HG02884 (cell line): ENCODE measurements around the gene KAT6B.
"Not testable (repeated sequence)": the region's sequence is repeated elsewhere in the genome, so short reads cannot be mapped to it uniquely, and the experiment has no call there.

Experiments
- ATAC-seq: cut with Tn5 transposase; IDR thresholded peaks from one replicate; pipeline ENCODE4 v1.9.1; 2021; ENCODE audit warnings: mild to moderate bottlenecking, moderate library complexity; ENCODE audit not compliant: unreplicated experiment

KAT6B gene

DNA sequence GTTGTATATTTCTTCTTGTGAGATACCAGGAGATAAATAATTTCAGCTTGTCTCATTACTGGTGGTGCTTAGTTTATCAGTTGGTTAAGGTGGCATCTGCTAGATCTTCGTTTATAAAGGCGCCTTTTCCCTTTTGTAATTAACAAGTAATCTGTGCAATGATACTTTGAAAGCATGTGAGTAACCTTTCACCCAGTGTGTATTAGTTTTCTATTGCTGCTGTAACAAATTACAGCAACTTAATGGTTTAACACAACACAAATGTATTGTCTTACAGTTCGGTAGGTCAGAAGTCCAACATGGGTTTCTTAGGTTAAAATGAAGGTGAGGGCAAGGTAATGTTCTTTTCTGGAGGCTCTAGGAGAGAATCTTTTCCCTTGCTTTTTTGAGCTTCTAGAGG is 30.5 kb downstream of the KAT6B start:
- no peak for ATAC-seq

DNA sequence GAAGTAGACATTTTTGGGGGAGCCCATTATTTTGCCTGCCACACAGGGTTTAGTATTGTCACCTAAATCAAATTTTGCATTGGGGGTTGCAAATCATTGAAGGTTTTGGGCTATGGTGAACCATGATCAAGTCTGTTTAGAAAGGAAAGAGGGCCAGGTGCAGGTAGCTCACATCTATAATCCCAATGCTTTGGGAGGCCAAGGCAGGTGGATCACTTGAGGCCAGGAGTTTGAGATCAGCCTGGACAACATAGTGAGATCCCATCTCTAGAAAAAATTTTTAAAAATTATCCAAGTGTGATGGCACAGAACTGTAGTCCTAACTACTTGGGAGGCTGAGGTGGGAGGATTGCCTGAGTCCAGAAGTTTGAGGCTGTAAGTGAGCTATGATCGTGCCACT is 31.2 kb downstream of the KAT6B start:
- no peak for ATAC-seq

- ATAC-seq = no peak
Observed at GRCh38 chr10:74859546-74859945, 33.1 kb downstream of the KAT6B start.

DNA sequence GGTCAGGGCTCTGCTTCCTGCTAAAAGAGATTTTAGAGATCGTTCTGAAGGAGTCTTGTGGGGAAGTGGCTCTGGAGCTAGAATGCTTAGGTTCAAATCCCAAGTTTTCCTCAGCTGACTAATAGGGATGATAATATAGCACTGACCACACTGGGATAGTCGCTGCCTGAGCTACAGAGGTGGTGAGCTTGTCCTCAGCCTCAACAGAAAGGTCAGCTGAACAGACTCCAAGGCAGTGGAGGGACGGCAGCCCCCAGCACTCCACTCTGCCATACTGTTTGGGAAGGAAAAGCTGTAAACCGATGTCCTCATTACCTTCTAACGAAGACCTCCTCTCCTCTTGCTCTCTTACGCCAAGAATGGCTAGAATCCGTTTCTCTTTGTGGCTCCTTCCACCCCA is 36.2 kb downstream of the KAT6B start:
- no peak for ATAC-seq

DNA sequence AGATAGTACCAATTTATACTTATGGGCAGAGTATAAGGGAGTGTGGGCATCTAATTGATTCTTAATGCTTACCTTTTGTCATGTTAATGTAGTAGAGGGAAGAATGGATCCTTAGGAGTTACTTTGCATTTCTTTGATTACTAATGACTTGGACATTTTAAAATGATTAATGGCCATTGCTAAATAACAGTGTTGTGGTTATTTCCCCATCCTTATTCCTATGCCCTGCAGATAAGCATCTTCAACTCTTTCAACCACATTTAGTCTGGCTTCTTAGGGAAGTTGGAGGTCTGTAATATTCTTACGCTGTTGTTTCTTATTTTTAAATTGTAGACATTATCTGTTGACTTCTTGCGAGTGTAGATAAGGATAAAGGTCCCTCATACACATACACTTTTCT is 37.2 kb downstream of the KAT6B start:
- ATAC-seq = no peak

- no peak for ATAC-seq
Observed at GRCh38 chr10:74867351-74867750, 41.0 kb downstream of the KAT6B start.

DNA sequence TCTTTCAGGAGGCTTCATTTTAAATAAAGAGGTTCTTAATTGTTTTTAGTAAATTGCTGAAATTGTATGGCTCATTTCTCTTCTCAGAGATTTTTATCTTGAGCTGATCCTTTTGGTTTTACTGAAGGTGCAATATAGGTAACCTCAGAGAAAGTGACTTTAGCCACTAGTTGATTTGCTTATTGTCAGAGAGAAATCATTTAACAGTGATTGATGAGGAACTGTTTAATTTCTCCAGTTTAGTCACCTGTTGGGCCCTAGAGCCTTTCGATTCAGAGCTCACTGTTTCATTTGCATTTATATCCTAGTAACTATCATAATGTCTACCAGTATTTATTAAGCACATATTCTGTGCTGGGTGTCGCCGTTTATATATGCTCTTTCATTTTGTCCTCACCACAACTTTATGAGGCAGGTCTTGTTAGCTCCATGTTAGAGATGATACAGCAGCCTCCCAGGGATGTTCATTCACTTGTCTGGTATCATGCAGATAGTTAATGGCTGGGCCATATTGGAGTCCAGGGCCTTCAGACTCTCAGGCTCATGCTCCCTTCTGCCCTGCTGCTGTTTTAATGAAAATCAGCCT is 42.1 kb downstream of the KAT6B start:
- no peak for ATAC-seq

- no peak for ATAC-seq
Observed at GRCh38 chr10:74869635-74870034, 43.2 kb downstream of the KAT6B start.

DNA sequence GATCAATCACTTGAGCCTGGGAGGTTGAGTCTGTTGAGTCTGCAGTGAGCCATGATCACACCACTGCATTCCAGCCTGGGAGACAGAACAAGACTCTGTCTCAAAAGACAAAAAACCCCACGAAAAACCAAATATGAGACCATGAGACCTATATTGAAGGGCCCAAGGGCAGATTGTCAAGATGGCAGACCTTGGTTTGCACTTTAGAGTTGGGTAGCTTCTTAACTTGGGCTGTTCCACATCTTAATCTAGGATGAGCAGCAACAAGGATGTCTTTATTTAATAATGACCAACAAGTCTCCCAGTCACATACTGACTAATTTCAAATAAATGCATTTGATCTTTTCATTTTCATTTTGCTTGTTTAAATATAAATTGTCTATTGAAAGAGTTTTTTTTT is 43.8 kb downstream of the KAT6B start:
- ATAC-seq = no peak

GRCh38 chr10:74871595-74872382 is 45.4 kb downstream of the KAT6B start:
- peak; percentile 89 for ATAC-seq

- ATAC-seq = no peak
Observed at GRCh38 chr10:74873803-74874454, 47.5 kb downstream of the KAT6B start.

DNA sequence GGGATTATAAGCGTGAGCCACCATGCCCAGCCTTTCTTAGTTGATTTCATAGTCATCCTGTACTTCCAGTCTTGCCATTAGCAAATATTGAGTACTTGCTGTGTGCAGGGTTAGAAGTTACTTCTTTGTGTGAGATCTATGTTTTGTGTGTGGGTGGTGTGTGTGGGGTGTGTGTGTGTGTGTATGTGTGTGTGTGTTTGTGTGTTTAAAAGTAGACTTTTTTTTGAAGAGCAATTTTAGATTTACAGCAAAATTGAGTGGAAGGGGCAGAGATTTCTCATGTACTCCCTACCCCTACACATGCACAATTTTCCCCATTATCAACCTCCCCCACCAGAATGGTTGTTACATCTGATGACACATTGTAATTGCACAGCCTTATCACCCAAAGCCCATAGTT is 48.2 kb downstream of the KAT6B start:
- ATAC-seq = no peak

DNA sequence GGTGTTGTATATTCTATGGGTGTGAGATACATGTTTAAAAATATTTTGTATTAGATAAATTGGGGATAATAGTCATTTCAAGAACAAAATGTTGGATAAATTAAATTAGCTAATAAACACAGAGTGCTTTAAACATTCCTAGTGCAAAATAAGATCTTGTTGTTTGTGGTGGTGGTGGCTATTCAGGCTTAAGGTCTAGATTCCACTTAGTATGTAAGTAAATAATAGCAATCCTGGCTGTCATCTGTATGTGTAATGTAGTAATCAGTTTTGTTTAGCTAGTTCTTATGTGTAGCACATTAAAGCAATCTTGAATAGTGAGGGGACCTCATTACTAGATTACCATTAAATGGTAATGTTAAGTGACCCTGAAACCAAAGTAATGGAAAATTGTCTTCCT is 48.7 kb downstream of the KAT6B start:
- ATAC-seq = no peak

DNA sequence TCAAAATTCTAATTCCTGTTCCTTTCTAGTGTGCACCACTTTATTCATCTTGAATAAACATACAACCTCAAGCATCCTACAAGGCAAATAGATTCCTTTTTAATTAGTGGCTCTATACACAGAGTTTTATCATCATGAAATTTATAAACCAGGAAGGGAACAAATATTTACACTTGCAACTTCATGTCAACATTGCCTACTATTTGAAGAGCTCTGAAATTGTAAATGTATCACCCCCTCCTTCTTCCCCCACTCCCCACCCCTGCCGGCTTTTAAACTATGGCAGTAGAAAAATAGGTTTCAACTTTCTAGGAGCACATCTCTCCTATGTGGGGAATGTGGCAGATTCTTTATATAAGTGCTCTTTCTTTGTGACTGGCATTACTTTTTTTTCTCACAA is 49.6 kb downstream of the KAT6B start:
- ATAC-seq = no peak

DNA sequence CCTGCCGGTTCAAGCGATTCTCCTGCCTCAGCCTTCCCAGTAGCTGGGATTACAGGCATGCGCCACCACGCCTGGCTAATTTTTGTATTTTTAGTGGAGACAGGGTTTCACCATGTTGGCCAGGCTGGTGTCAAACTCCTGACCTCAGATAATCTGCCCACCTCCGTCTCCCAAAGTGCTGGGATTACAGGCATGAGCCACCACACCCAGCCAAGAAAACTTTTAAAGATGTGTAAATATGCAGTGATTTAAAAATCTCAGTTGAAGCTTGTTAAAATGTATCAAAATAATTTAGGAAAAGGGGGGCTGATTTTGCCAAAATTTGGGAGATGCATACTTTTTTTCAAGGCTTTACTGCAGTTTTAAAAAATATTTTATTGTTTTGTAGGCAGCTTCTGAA is 50.7 kb downstream of the KAT6B start:
- ATAC-seq = not testable (repeated sequence)

- ATAC-seq = no peak
Observed at GRCh38 chr10:74877898-74878297, 51.5 kb downstream of the KAT6B start.

- ATAC-seq = no peak
Observed at GRCh38 chr10:74880041-74880440, 53.6 kb downstream of the KAT6B start.

DNA sequence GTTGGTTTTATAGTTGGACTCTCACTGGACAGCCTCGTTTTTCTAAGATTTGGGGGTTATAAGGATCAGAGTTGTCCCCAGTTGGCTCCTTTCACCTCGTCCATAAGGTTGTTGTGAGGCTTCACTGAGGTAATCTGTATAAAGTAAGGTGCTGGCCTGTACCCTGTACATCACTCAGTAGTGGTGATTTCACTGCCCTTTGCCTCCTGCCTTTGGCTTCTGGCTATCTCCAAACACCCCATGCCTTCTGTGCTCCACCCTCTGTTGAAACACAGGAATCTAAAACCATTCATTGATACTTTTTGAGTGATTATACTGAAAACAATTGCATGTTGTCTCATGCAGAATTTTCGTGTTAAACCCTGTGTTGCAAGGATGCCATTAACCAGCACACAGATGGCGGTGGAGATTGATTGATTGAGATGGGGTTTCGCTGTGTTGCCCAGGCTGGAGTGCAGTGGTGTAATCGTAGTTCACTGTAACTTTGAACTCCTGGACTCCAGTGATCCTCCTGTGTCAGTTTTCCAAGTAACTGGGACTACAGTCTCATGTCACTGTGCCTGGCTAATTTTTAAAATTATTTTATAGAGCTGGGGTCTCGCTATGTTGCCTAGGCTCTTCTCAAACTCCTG is 55.0 kb downstream of the KAT6B start:
- ATAC-seq = no peak

GRCh38 chr10:74882427-74882826 is 56.0 kb downstream of the KAT6B start:
- ATAC-seq = no peak

- no peak for ATAC-seq
Observed at GRCh38 chr10:74882831-74883230, 56.4 kb downstream of the KAT6B start.

DNA sequence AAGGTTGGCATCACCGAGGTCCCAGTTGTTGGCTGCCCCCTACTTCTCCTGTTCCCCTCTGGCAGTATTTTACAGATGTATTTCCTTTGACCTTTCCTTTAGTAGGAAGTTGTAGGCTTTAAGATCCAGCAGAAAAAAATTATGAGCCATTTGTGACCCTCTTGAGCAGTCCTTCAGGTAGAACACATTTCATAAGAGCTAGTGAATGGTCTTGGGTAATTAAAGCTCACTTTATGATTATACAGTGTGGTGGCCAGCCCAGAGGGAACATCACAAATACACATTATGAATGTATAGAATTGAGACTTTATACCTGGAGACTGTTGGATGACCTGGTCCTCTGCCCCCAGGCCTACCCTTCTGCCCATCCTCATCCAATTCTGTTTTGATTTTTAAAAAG is 57.0 kb downstream of the KAT6B start:
- no peak for ATAC-seq
